ENCODE data around the gene GGT1. TPM values are rescaled to one million over a fixed set of nuclear protein-coding genes. Genes with fewer than 3 reads are reported as not detected.
"Not testable (repeated sequence)": the region's sequence is repeated elsewhere in the genome, so short reads cannot be mapped to it uniquely, and the experiment has no call there.

Gene GGT1
- total and polyA plus RNA-seq, 12 donors, result 0.97 to 59.8 (median 4.0) TPM

- H3K4me3 ChIP-seq; H3K27ac ChIP-seq; H3K4me1 ChIP-seq (replicated peaks in 1 of 2); H3K36me3 ChIP-seq (replicated peaks in 1 of 2); intact Hi-C loops (cut with DNase I); H3K27me3 ChIP-seq; H3K9me3 ChIP-seq (replicated peaks in 1 of 3): not testable (repeated sequence)
- DNase-seq, result peak; percentile 59 to 80 (median 73)
- no CpG with 5 or more reads among the region's 10 CpGs for WGBS, 4 donors
- TF ChIP-seq, protein P1, sequence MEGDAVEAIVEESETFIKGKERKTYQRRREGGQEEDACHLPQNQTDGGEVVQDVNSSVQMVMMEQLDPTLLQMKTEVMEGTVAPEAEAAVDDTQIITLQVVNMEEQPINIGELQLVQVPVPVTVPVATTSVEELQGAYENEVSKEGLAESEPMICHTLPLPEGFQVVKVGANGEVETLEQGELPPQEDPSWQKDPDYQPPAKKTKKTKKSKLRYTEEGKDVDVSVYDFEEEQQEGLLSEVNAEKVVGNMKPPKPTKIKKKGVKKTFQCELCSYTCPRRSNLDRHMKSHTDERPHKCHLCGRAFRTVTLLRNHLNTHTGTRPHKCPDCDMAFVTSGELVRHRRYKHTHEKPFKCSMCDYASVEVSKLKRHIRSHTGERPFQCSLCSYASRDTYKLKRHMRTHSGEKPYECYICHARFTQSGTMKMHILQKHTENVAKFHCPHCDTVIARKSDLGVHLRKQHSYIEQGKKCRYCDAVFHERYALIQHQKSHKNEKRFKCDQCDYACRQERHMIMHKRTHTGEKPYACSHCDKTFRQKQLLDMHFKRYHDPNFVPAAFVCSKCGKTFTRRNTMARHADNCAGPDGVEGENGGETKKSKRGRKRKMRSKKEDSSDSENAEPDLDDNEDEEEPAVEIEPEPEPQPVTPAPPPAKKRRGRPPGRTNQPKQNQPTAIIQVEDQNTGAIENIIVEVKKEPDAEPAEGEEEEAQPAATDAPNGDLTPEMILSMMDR (IDR thresholded peaks at IDR 0.05), result peak in 2 of 6 experiments; percentile 36 to 38
These were observed 47.9 kb downstream of the GGT1 start for GRCh38 chr22:24650884-24651283.

- H3K27ac ChIP-seq; intact Hi-C loops (cut with DNase I); H3K9me3 ChIP-seq (replicated peaks in 1 of 3); H3K4me1 ChIP-seq (replicated peaks in 1 of 2); H3K4me3 ChIP-seq; DNase-seq; H3K27me3 ChIP-seq; H3K36me3 ChIP-seq (replicated peaks in 1 of 2): not testable (repeated sequence)
- 64 to 86% (median 79%) methylated on average over 3 of the region's 3 CpGs for WGBS, 4 donors
These were observed 62.4 kb downstream of the GGT1 start for GRCh38 chr22:24665395-24665794.

DNA sequence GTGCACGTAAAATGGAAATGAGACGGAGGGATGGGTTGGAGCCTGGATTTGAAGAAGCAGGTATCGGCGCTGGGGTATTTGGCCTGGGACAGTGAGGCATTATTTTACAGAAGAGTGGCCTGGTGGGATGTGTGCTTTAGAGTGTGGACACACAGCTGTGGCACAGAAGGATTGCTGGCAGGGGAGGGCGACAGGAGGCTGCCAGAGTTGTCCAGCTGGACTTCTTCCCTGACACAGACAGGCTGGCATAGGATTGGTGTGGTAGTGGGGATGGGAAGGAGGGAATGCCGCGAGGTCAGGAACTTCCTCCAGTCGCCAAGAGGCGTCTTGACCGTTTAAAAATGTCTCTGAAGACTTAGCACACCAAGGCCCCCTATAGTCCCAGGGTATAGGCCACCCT, 64.9 kb downstream of the GGT1 start:
- H3K4me3 ChIP-seq; H3K4me1 ChIP-seq (replicated peaks in 1 of 2); DNase-seq; intact Hi-C loops (cut with DNase I); H3K27me3 ChIP-seq; H3K9me3 ChIP-seq (replicated peaks in 1 of 3); H3K36me3 ChIP-seq (replicated peaks in 1 of 2); H3K27ac ChIP-seq: not testable (repeated sequence)
- WGBS, 4 donors, result 82 to 92% (median 89%) methylated on average over 5 to 10 of the region's 10 CpGs

DNA sequence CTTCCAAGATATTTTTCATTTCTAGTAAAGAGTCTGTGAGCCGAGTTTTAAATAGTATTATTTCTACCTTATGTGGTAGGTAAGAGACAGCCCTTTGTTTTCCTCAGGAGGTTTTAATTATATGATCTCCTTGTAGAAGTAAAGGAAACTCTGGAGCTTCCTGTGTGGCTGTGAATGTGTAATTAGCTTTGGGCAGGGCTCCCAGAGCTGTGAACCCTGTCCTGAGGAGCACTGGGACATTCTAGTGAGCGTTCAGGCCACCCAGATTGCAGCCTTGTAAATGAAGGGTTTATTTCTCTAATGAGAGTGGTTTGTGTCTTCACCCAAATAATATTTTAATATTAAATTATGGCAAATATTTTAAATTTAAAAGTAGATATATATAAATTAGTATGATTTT, 69.5 kb downstream of the GGT1 start:
- H3K27me3 ChIP-seq; H3K4me3 ChIP-seq; intact Hi-C loops (cut with DNase I); DNase-seq; H3K27ac ChIP-seq; H3K36me3 ChIP-seq (replicated peaks in 1 of 2); H3K9me3 ChIP-seq (replicated peaks in 1 of 3); H3K4me1 ChIP-seq (replicated peaks in 1 of 2): not testable (repeated sequence)
- 45 to 67% (median 60%) methylated on average over 1 to 2 of the region's 2 CpGs for WGBS, 4 donors

Other genes with a start within 250 kb of the GGT1 start
- gene ADORA2A, start 175.6 kb upstream of the GGT1 start, total RNA-seq, result 10 to 100 TPM in 4 of 9 donors, 1 to 10 TPM in 5; 5.1 to 16.4 (median 6.6) TPM
- 1 to 10 TPM; 2.9 to 8.5 (median 3.9) TPM for gene ADORA2A, start 175.6 kb upstream of the GGT1 start, polyA plus RNA-seq
- gene UPB1, start 107.9 kb upstream of the GGT1 start, total RNA-seq, result 1 to 10 TPM in 2 of 9 donors, under 1 TPM in 6, not detected in 1; 0.11 to 2.2 (median 0.32) TPM
- under 1 TPM; 0.11 to 0.48 (median 0.34) TPM for gene UPB1, start 107.9 kb upstream of the GGT1 start, polyA plus RNA-seq
- gene GUCD1, start 48.1 kb upstream of the GGT1 start, total RNA-seq, result 100 to 1,000 TPM in 6 of 9 donors, 10 to 100 TPM in 3; 91.2 to 162 (median 114) TPM
- 100 to 1,000 TPM in 2 of 3 donors, 10 to 100 TPM in 1; 75.4 to 123 (median 107) TPM for gene GUCD1, start 48.1 kb upstream of the GGT1 start, polyA plus RNA-seq
- 100 to 1,000 TPM in 3 of 9 donors, 10 to 100 TPM in 6; 66.4 to 162 (median 78.3) TPM for gene SNRPD3, start 47.2 kb upstream of the GGT1 start, total RNA-seq
- gene SNRPD3, start 47.2 kb upstream of the GGT1 start, polyA plus RNA-seq, result 100 to 1,000 TPM in 2 of 3 donors, 10 to 100 TPM in 1; 55.7 to 223 (median 126) TPM
- gene LRRC75B, start 10.1 kb upstream of the GGT1 start, total RNA-seq, result 10 to 100 TPM in 1 of 9 donors, 1 to 10 TPM in 8; 2.2 to 10.8 (median 5.4) TPM
- gene LRRC75B, start 10.1 kb upstream of the GGT1 start, polyA plus RNA-seq, result 10 to 100 TPM in 2 of 3 donors, 1 to 10 TPM in 1; 1.5 to 48.3 (median 20.4) TPM
- not detected for gene PIWIL3, start 171.5 kb downstream of the GGT1 start, total RNA-seq
- not detected for gene PIWIL3, start 171.5 kb downstream of the GGT1 start, polyA plus RNA-seq
- gene SGSM1, start 203.0 kb downstream of the GGT1 start, total RNA-seq, result 1 to 10 TPM; 1.9 to 6.8 (median 3.6) TPM
- 1 to 10 TPM; 2.0 to 3.4 (median 3.3) TPM for gene SGSM1, start 203.0 kb downstream of the GGT1 start, polyA plus RNA-seq